NCI-H2029 treated with DMSO at 0.1 percent for 48 hours (cell line): Measurements from ENCODE around the gene GLMP.
"Not testable (repeated sequence)": the region's sequence is repeated elsewhere in the genome, so short reads cannot be mapped to it uniquely, and the experiment has no call there.

Source experiments
- DNase-seq: peaks from one replicate; lab custom pipeline; 2025; lab: John Stamatoyannopoulos, UW

Gene GLMP

GRCh38 chr1:156295391-156295947, at the start of gene GLMP:
Gene GLMP (minus strand): TSS chr1:156295679. CDS start chr1:156295645, 34 bp downstream.
- no peak for DNase-seq

- DNase-seq: no peak
These were observed 48.9 kb upstream of the GLMP start for GRCh38 chr1:156344409-156344808.

GRCh38 chr1:156342166-156342955, 46.9 kb upstream of the GLMP start:
- DNase-seq: no peak

- peak; percentile 98 for DNase-seq
These were observed 42.9 kb upstream of the GLMP start, which contains the start of the genes CCT3 and TSACC for GRCh38 chr1:156338180-156338976. Gene CCT3 (minus strand): TSS chr1:156338292. CDS start chr1:156338184, 108 bp downstream. Gene TSACC (plus strand): TSS chr1:156338526. CDS start chr1:156339758, 1,232 bp downstream.

GRCh38 chr1:156337888-156338179, 42.4 kb upstream of the GLMP start:
- no peak for DNase-seq

GRCh38 chr1:156337052-156337887, 41.8 kb upstream of the GLMP start:
- no peak for DNase-seq

- no peak for DNase-seq
These were observed 40.8 kb upstream of the GLMP start for GRCh38 chr1:156336242-156336641.

GRCh38 chr1:156323179-156323578, 27.7 kb upstream of the GLMP start:
- DNase-seq: not testable (repeated sequence)

GRCh38 chr1:156320560-156320959, 25.1 kb upstream of the GLMP start:
- DNase-seq: no peak

- no peak for DNase-seq
These were observed 24.2 kb upstream of the GLMP start for GRCh38 chr1:156319664-156320063.

GRCh38 chr1:156316909-156317308, 21.4 kb upstream of the GLMP start:
- no peak for DNase-seq

GRCh38 chr1:156310962-156311361, 15.5 kb upstream of the GLMP start:
- no peak for DNase-seq

GRCh38 chr1:156308078-156308477, 12.6 kb upstream of the GLMP start:
- no peak for DNase-seq

GRCh38 chr1:156305215-156305614, 9.7 kb upstream of the GLMP start:
- DNase-seq: no peak

GRCh38 chr1:156303241-156303640, 7.8 kb upstream of the GLMP start:
- no peak for DNase-seq

- DNase-seq: no peak
These were observed 3.4 kb upstream of the GLMP start, which contains the start of gene VHLL for GRCh38 chr1:156298852-156299357. Gene VHLL (minus strand): TSS chr1:156299307. CDS start chr1:156299189, 118 bp downstream.

- no peak for DNase-seq
These were observed 1.6 kb downstream of the GLMP start for GRCh38 chr1:156293895-156294294.

GRCh38 chr1:156293098-156293434, 2.4 kb downstream of the GLMP start:
- DNase-seq: no peak

- DNase-seq: peak; percentile 55
These were observed 4.0 kb downstream of the GLMP start for GRCh38 chr1:156291226-156292061.

GRCh38 chr1:156289857-156290256, 5.6 kb downstream of the GLMP start:
- no peak for DNase-seq

- DNase-seq: no peak
These were observed 9.4 kb downstream of the GLMP start for GRCh38 chr1:156286061-156286460.
